GM12864 (cell line): ENCODE measurements around the gene PTPRM.

Experiments used
- DNase-seq: peaks from one replicate; pipeline ENCODE4 v3.0.0-alpha.2; 2011; ENCODE audit warnings: low read depth
- H3K4me3 ChIP-seq: 2 replicates; pipeline ENCODE4 v1.5.1; 2011; ENCODE audit warnings: mild to moderate bottlenecking, low read depth, low read length, control low read depth
- CTCF ChIP-seq: IDR thresholded peaks from 2 replicates; pipeline ENCODE4 v1.5.1; 2011; ENCODE audit warnings: low read depth, mild to moderate bottlenecking, moderate library complexity, low read length, control low read depth, inconsistent platforms; ENCODE audit errors: missing control alignments

The PTPRM gene

GRCh38 chr18:8339210-8339609 is 772.1 kb downstream of the PTPRM start:
- TF ChIP-seq CTCF = no peak
- H3K4me3 ChIP-seq = no peak overlapping the region
- no peak for DNase-seq

GRCh38 chr18:8339952-8340351 is 772.8 kb downstream of the PTPRM start:
- no peak overlapping the region for H3K4me3 ChIP-seq
- DNase-seq = no peak
- TF ChIP-seq CTCF = no peak

GRCh38 chr18:8341481-8342230 is 774.5 kb downstream of the PTPRM start:
- H3K4me3 ChIP-seq = no peak overlapping the region
- DNase-seq = no peak
- no peak for TF ChIP-seq CTCF

GRCh38 chr18:8348051-8348720 is 781.1 kb downstream of the PTPRM start:
- DNase-seq = no peak
- H3K4me3 ChIP-seq = no peak overlapping the region
- TF ChIP-seq CTCF = no peak

- no peak overlapping the region for H3K4me3 ChIP-seq
- TF ChIP-seq CTCF = no peak
- no peak for DNase-seq
Observed at GRCh38 chr18:8349608-8350323, 782.6 kb downstream of the PTPRM start.

- TF ChIP-seq CTCF = no peak
- DNase-seq = no peak
- no peak overlapping the region for H3K4me3 ChIP-seq
Observed at GRCh38 chr18:8350628-8351027, 783.5 kb downstream of the PTPRM start.
